Gastroesophageal sphincter (tissue), 4 donors: ENCODE measurements around the gene WDR93. TPM values are rescaled to one million over a fixed set of nuclear protein-coding genes. Genes with fewer than 3 reads are reported as not detected.

ENCODE experiments used
- ATAC-seq: fragments of 150-250 bp; one replicate; pipeline ENCODE4 v1.9.1; 2016; ENCODE audit warnings: mild to moderate bottlenecking, moderate library complexity
- H3K27ac ChIP-seq, 4 donors: fragments of 200-600 bp; sonication (generic) in 3 of 4; 1 replicate in 3 of 4; 2 replicates in 1 of 4; pipeline ENCODE4 v1.5.1; 2016 to 2019
- H3K27me3 ChIP-seq: fragments of 200-600 bp; sonication (generic); one replicate; pipeline ENCODE4 v1.5.1; 2019
- H3K36me3 ChIP-seq, 2 donors: fragments of 200-600 bp; sonication (generic); one replicate each; pipeline ENCODE4 v1.5.1; 2019; ENCODE audit warnings: control low read depth in 1 of 2
- H3K4me1 ChIP-seq, 3 donors: fragments of 200-600 bp; sonication (generic); 1 replicate in 2 of 3; 2 replicates in 1 of 3; pipeline ENCODE4 v1.5.1; 2016 to 2019; ENCODE audit warnings: control low read depth in 2 of 3
- H3K4me3 ChIP-seq, 2 donors: fragments of 200-600 bp; sonication (generic); one replicate each; pipeline ENCODE4 v1.5.1; 2019; ENCODE audit warnings: mild to moderate bottlenecking in 1 of 2, moderate library complexity in 1 of 2
- H3K9me3 ChIP-seq, 3 donors: fragments of 200-600 bp; sonication (generic); one replicate each; pipeline ENCODE4 v1.5.1; 2017 to 2019; ENCODE audit warnings: control low read depth in 2 of 3
- EP300 ChIP-seq: sonication (generic); formaldehyde crosslinking; IDR thresholded peaks from one replicate; pipeline ENCODE4 v1.6.1; 2017; ENCODE audit warnings: antibody characterized with exemption, mild to moderate bottlenecking
- POLR2A ChIP-seq, 2 donors: fragments of 450-650 bp; IDR thresholded peaks; one replicate each; pipeline ENCODE4 v1.6.1; 2017; ENCODE audit warnings: antibody characterized with exemption in 2 of 2, mild to moderate bottlenecking in 2 of 2, moderate library complexity in 1 of 2
- POLR2AphosphoS5 ChIP-seq: sonication (generic); formaldehyde crosslinking; IDR thresholded peaks from one replicate; pipeline ENCODE4 v1.6.1; 2017; ENCODE audit warnings: antibody characterized with exemption
- WGBS, 2 donors: methylation state at CpG; one replicate each; pipeline ENCODE4 v1.1.5; 2018; ENCODE audit warnings: low coverage in 1 of 2; 5-methylcytosine and 5-hydroxymethylcytosine counted together
- total RNA-seq, 4 donors: library from RNA; depleted of rRNA; stranded (reverse); fragments of >200 nt; gene quantifications; one replicate each; pipeline ENCODE4 v1.1.0, GENCODE V29; 2016
- TF ChIP-seq, protein P1 (sequence below), 4 experiments: fragments of 200-600 bp in 2 of 4; fragments of 450-650 bp in 2 of 4; sonication (generic) in 1 of 4; IDR thresholded peaks; one replicate each; pipeline ENCODE4 v1.5.1; 2017 to 2019; ENCODE audit warnings: antibody characterized with exemption in 4 of 4, mild to moderate bottlenecking in 2 of 4, moderate library complexity in 2 of 4

Gene WDR93
- total RNA-seq, 4 donors from 2014 or later: 0.15 TPM; not detected in 3

DNA sequence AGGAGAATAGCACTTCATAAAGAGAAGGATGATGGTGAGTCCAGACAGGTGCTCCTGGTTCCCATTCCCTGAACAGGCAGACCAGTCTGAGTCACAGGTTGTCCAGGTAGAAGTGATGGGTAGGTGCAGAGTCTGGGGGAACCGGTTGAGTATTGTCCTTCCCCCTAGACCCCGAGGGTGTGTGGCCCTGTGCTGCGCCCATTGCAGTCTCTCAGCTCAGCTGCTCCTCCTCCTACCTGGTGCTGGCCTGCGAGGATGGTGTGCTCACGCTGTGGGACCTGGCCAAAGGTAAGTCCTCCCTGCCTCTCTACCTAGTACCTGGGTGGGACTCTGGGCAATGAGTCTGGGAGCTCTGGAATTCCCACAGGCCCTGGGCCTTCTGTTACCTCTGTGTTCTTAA lies 40.7 kb downstream of the WDR93 start:
- 80 to 100% methylated on average over 1 to 2 of the region's 5 CpGs for WGBS, 2 donors
- TF ChIP-seq POLR2A (IDR thresholded peaks at IDR 0.05) (no peak), EP300 (no peak), POLR2AphosphoS5 (no peak)
- TF ChIP-seq, protein P1, sequence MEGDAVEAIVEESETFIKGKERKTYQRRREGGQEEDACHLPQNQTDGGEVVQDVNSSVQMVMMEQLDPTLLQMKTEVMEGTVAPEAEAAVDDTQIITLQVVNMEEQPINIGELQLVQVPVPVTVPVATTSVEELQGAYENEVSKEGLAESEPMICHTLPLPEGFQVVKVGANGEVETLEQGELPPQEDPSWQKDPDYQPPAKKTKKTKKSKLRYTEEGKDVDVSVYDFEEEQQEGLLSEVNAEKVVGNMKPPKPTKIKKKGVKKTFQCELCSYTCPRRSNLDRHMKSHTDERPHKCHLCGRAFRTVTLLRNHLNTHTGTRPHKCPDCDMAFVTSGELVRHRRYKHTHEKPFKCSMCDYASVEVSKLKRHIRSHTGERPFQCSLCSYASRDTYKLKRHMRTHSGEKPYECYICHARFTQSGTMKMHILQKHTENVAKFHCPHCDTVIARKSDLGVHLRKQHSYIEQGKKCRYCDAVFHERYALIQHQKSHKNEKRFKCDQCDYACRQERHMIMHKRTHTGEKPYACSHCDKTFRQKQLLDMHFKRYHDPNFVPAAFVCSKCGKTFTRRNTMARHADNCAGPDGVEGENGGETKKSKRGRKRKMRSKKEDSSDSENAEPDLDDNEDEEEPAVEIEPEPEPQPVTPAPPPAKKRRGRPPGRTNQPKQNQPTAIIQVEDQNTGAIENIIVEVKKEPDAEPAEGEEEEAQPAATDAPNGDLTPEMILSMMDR (IDR thresholded peaks at IDR 0.05): no peak
- peaks cover 8% of the 10 kb centered on the region for H3K27me3 ChIP-seq
- H3K9me3 ChIP-seq: no peaks in the 10 kb centered on the region
- ATAC-seq: no peak
- peaks cover 0 to 11% (median 3%) of the 10 kb centered on the region in 3 donors for H3K4me1 ChIP-seq
- no peak overlapping the region for H3K27ac ChIP-seq
- H3K4me3 ChIP-seq: no peak overlapping the region
- no peaks in the 10 kb centered on the region for H3K36me3 ChIP-seq

DNA sequence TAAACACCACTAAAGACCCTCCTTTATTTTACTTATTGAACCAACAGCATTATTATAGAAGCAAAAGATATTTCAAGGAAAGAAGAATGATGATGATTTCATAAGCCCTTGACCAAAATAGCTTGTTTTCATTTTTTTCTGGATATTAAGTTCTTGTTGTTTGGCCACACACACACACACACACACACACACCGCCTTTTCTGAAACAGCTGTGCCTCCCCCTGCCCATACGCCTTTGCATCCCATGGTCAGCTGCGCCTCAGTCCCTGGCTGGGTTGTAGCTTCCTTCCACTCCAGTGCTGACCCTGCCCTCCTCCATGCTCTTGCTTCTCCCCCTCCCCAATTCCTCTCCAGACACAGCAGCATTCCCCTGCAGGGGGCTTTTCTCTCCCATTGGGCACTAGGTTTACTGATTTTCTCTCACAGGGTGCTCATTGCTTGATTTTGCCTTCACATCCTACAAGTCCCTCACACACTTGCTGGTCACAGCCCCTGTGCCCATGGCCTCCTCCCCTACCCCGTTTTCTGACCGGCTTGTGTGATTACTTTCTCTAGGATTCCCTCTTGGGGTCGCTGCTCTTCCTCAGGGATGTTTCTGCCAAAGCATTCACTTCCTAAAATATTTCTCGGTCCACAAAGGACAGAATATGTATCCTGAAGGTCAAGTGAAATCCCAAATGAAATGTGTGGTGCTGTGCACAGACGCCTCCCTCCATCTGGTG lies 42.0 kb downstream of the WDR93 start:
- TF ChIP-seq EP300: no peak
- TF ChIP-seq POLR2AphosphoS5: no peak
- TF ChIP-seq POLR2A (IDR thresholded peaks at IDR 0.05): no peak
- TF ChIP-seq, protein P1 (IDR thresholded peaks at IDR 0.05): no peak
- ATAC-seq: no peak
- Histone ChIP-seq H3K4me1 (peaks cover 0 to 11% (median 3%) of the 10 kb centered on the region in 3 donors), H3K27ac (no peak overlapping the region), H3K4me3 (no peak overlapping the region), H3K27me3 (peaks cover 9% of the 10 kb centered on the region), H3K9me3 (no peaks in the 10 kb centered on the region), H3K36me3 (no peaks in the 10 kb centered on the region)
- 45 to 49% methylated on average over 3 to 7 of the region's 8 CpGs for WGBS, 2 donors

DNA sequence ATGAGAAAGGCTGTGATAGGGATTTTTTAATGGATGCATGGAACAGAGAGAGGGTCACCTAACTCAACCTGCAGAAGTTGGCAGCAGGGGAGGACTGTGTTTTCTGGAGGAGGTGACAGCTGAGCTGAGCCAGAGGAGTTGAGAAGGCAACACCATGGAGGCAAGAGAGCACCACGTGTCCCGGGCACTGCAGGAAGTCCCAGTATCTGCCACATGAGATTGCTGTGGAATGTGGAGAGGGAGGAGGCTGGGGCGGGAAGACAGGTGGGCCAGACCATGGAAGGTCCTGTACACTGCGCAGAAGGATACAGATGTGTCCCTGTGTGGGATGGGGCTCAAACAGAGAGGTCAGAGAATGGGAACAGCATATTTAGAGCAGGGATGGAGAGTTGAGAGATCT lies 45.2 kb downstream of the WDR93 start:
- peaks cover 9% of the 10 kb centered on the region for H3K27me3 ChIP-seq
- no peak for ATAC-seq
- TF ChIP-seq POLR2A (IDR thresholded peaks at IDR 0.05): no peak
- TF ChIP-seq, protein P1 (IDR thresholded peaks at IDR 0.05): no peak
- no peak for TF ChIP-seq EP300
- TF ChIP-seq POLR2AphosphoS5: no peak
- no peak overlapping the region for H3K4me3 ChIP-seq
- no peaks in the 10 kb centered on the region for H3K4me1 ChIP-seq
- H3K36me3 ChIP-seq: no peaks in the 10 kb centered on the region
- H3K27ac ChIP-seq: no peak overlapping the region
- no peaks in the 10 kb centered on the region for H3K9me3 ChIP-seq
- 69 to 90% methylated on average over 2 to 4 of the region's 4 CpGs for WGBS, 2 donors

DNA sequence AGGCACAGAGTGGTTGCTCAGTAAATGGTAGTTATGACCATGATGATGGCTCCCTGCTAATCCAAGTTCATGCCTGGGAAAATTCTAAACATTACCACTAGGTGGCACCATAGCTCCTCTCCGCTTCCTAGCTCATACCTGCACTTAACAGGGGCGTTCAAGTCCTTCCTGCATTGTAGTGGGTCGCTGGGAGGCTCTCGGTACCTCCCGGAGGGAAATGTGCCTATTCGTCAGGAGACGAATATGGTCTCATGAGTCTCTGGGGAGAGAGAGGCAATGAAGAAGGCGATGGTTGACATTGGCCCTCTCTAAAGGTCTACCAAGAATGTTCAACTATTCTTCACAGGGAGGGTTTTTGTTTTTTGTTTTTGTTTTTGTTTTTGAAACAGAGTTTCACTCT lies 49.5 kb downstream of the WDR93 start:
- peaks cover 15% of the 10 kb centered on the region for H3K27me3 ChIP-seq
- no peak overlapping the region for H3K4me3 ChIP-seq
- no peaks in the 10 kb centered on the region for H3K4me1 ChIP-seq
- no peak overlapping the region for H3K27ac ChIP-seq
- ATAC-seq: peak; percentile 85
- TF ChIP-seq, protein P1 (IDR thresholded peaks at IDR 0.05): peak in 3 of 4 experiments; percentile 86 to 92 (median 89)
- no peak for TF ChIP-seq POLR2AphosphoS5
- TF ChIP-seq POLR2A (IDR thresholded peaks at IDR 0.05): no peak
- no peak for TF ChIP-seq EP300
- H3K36me3 ChIP-seq: no peaks in the 10 kb centered on the region
- no peaks in the 10 kb centered on the region for H3K9me3 ChIP-seq
- WGBS, 2 donors: 0 to 5% methylated on average over 3 to 4 of the region's 8 CpGs

DNA sequence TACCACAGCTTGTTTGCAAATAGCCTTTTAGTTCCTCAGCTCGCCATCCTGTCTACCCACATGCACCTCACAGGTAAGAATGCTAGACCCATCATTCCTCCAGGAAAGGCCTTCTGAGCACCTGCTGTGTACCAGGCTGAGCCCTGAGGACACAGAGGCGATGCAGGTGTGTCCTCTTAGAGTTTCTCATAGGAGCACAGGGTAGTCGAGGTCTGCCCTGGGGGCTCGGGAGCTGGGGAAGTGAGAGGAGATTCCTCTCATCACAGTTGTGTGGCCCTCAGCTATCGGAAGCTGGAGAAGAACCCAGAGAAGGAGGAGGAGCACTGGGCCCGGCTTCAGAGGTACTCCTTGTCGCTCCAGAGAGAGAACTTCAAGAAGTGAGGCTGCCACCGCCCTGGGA lies 52.4 kb downstream of the WDR93 start:
- Histone ChIP-seq H3K36me3 (no peaks in the 10 kb centered on the region), H3K4me3 (no peak overlapping the region), H3K27ac (no peak overlapping the region), H3K4me1 (no peaks in the 10 kb centered on the region), H3K9me3 (no peaks in the 10 kb centered on the region), H3K27me3 (peaks cover 8% of the 10 kb centered on the region)
- no peak for ATAC-seq
- TF ChIP-seq POLR2A (IDR thresholded peaks at IDR 0.05) (no peak), POLR2AphosphoS5 (no peak)
- 40 to 100% methylated on average over 1 of the region's 8 CpGs for WGBS, 2 donors
